GM19025 (cell line): Measurements from ENCODE around the gene ZNF141.
"Not testable (repeated sequence)": the region's sequence is repeated elsewhere in the genome, so short reads cannot be mapped to it uniquely, and the experiment has no call there.

Experiments used
- ATAC-seq: cut with Tn5 transposase; IDR thresholded peaks from one replicate; pipeline ENCODE4 v1.9.1; 2021; ENCODE audit warnings: mild to moderate bottlenecking, low read depth, moderate library complexity; ENCODE audit not compliant: unreplicated experiment

ZNF141 gene

GRCh38 chr4:384311-385010, 46.8 kb downstream of the ZNF141 start:
- ATAC-seq, result no peak

- ATAC-seq, result no peak
Observed at GRCh38 chr4:385934-386707, 48.5 kb downstream of the ZNF141 start.

GRCh38 chr4:386708-387105, 49.1 kb downstream of the ZNF141 start:
- no peak for ATAC-seq

- ATAC-seq, result no peak
Observed at GRCh38 chr4:404006-404405, 66.4 kb downstream of the ZNF141 start.

- not testable (repeated sequence) for ATAC-seq
Observed at GRCh38 chr4:408321-408720, 70.7 kb downstream of the ZNF141 start.

- ATAC-seq, result no peak
Observed at GRCh38 chr4:422587-422986, 85.0 kb downstream of the ZNF141 start.
